Measurements from ENCODE around the gene DDX39A. TPM values are rescaled to one million over a fixed set of nuclear protein-coding genes. Genes with fewer than 3 reads are reported as not detected.
A peak's percentile ranks its signal among the peaks of the same experiment; 100 is the strongest.

The DDX39A gene
- total RNA-seq, 1 donor = 60.6 TPM

DNA sequence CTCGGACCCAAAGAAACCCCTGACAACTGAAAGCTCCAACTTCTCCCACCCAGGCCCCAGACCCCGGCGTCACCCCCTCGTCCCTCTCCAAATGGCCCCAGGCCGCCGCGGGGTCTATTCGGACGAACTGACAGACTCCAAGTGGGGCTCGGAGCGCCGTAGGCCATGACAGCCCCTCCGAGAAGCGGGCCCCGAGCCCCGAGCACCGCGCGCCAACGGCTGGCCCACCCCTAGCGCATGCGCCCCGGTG is 360 bp downstream of the DDX39A start:
- DNase-seq (ENCODE audit: low read depth) = no peak
- H3K4me3 ChIP-seq (ENCODE audit: low read depth, low read length) = peak overlapping the region; percentile 89
- no peak for TF ChIP-seq CTCF (IDR thresholded peaks at IDR 0.05; ENCODE audit: insufficient read depth, low read length)

- no peak for TF ChIP-seq CTCF (IDR thresholded peaks at IDR 0.05; ENCODE audit: insufficient read depth, low read length)
- peak; percentile 41 for DNase-seq (ENCODE audit: low read depth)
- peak overlapping the region; percentile 25 for H3K4me3 ChIP-seq (ENCODE audit: low read depth, low read length)
Observed at GRCh38 chr19:14416817-14417231, 2.3 kb downstream of the DDX39A start.

- no peak for TF ChIP-seq CTCF (IDR thresholded peaks at IDR 0.05; ENCODE audit: insufficient read depth, low read length)
- DNase-seq (ENCODE audit: low read depth) = no peak
Observed at GRCh38 chr19:14414926-14415690, 4.0 kb downstream of the DDX39A start.

GRCh38 chr19:14413693-14414181 is 5.4 kb downstream of the DDX39A start:
- DNase-seq (ENCODE audit: low read depth) = peak; percentile 48
- TF ChIP-seq CTCF (IDR thresholded peaks at IDR 0.05; ENCODE audit: insufficient read depth, low read length) = no peak
- no peak overlapping the region for H3K4me3 ChIP-seq (ENCODE audit: low read depth, low read length)

More at GRCh38 chr19:14414926-14415690, 4.0 kb downstream of the DDX39A start:
- H3K4me3 ChIP-seq (ENCODE audit: low read depth, low read length) = no peak overlapping the region

- no peak overlapping the region for H3K4me3 ChIP-seq (ENCODE audit: low read depth, low read length)
- DNase-seq (ENCODE audit: low read depth) = no peak
- TF ChIP-seq CTCF (IDR thresholded peaks at IDR 0.05; ENCODE audit: insufficient read depth, low read length) = no peak
Observed at GRCh38 chr19:14412996-14413692, 6.0 kb downstream of the DDX39A start.

DNA sequence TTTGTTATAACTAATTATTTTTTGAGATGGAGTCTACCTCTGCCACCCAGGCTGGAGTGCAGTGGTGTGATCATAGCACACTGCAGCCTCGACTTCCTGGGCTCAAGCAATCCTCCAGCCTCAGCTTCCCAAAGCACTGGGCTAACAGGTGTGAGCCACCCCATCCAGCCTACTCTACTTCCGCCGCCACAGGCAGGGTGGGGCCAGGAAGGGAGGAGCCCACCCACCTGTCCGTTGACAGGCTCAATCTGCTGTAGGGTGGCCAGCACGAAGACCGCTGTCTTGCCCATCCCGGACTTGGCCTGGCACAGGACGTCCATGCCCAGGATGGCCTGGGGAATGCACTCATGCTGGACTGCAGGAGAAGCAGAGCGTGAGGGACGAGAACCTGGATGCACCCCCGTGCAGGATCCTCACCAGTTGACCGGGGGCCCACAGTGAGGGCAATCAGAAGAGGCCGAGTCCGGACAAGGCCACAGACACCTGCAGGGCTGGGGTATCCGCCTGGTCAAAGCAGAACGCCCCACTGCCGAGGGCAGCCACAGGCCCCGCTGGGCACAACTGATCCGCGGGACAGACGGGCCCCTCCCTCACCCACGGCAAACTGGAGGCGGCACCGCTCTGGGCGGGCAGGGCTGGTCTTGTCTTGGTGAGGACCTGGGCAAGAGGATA is 6.7 kb downstream of the DDX39A start:
- H3K4me3 ChIP-seq (ENCODE audit: low read depth, low read length) = no peak overlapping the region
- TF ChIP-seq CTCF (IDR thresholded peaks at IDR 0.05; ENCODE audit: insufficient read depth, low read length) = no peak
- DNase-seq (ENCODE audit: low read depth) = no peak

Measured in fibroblast of the aortic adventitia (primary cell).